ENCODE data around the gene LBX1. TPM values are rescaled to one million over a fixed set of nuclear protein-coding genes. Genes with fewer than 3 reads are reported as not detected.

LBX1 gene
- total RNA-seq, 1 experiment from 2014 or later: not detected

- H3K9me2 ChIP-seq (ENCODE audit: insufficient read depth): no peaks in the 10 kb centered on the region
- ATAC-seq (peak; percentile 96), DNase-seq (ENCODE audit: low read depth, low spot score) (peak; percentile 69)
- peaks cover 9 to 15% of the 10 kb centered on the region in 2 experiments for H3K4me1 ChIP-seq (ENCODE audit: control insufficient read depth in 1 of 2, insufficient read depth in 2 of 2, low read length in 2 of 2)
- TF ChIP-seq EGR1 (IDR thresholded peaks at IDR 0.05; ENCODE audit: low read depth): no peak
- peak; percentile 90 for TF ChIP-seq YY1 (IDR thresholded peaks at IDR 0.05; ENCODE audit: extremely low read depth, insufficient replicate concordance, low read depth, low read length)
- TF ChIP-seq, protein P1, sequence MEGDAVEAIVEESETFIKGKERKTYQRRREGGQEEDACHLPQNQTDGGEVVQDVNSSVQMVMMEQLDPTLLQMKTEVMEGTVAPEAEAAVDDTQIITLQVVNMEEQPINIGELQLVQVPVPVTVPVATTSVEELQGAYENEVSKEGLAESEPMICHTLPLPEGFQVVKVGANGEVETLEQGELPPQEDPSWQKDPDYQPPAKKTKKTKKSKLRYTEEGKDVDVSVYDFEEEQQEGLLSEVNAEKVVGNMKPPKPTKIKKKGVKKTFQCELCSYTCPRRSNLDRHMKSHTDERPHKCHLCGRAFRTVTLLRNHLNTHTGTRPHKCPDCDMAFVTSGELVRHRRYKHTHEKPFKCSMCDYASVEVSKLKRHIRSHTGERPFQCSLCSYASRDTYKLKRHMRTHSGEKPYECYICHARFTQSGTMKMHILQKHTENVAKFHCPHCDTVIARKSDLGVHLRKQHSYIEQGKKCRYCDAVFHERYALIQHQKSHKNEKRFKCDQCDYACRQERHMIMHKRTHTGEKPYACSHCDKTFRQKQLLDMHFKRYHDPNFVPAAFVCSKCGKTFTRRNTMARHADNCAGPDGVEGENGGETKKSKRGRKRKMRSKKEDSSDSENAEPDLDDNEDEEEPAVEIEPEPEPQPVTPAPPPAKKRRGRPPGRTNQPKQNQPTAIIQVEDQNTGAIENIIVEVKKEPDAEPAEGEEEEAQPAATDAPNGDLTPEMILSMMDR (IDR thresholded peaks at IDR 0.05 in 2 of 3, conservative IDR thresholded peaks at IDR 0.05 in 1 of 3; ENCODE audit: borderline replicate concordance in 1 of 3, insufficient read depth in 1 of 3, low read depth in 2 of 3, low read length in 2 of 3): peak; percentile 79 to 98 (median 96)
- no peak for TF ChIP-seq JUND (IDR thresholded peaks at IDR 0.05)
- no peak for TF ChIP-seq POLR2A (IDR thresholded peaks at IDR 0.05; ENCODE audit: borderline replicate concordance, extremely low read depth, insufficient read depth, insufficient read length)
- TF ChIP-seq RAD21 (IDR thresholded peaks at IDR 0.05; ENCODE audit: low read depth): peak; percentile 68
- no peak for TF ChIP-seq EZH2phosphoT487 (IDR thresholded peaks at IDR 0.05; ENCODE audit: borderline replicate concordance)
- intact Hi-C loops (cut with micrococcal nuclease): loop anchor here (1.0 kb wide), 2 partner anchors 170 to 298 kb away; no protein-coding TSS in a partner anchor
- H3K27me3 ChIP-seq (ENCODE audit: insufficient read depth, low read length): no peaks in the 10 kb centered on the region
- H3K36me3 ChIP-seq (ENCODE audit: control insufficient read depth in 1 of 2, insufficient read depth in 2 of 2, low read length in 2 of 2): no peaks in the 10 kb centered on the region
- no peak overlapping the region for H3K4me3 ChIP-seq (replicated peaks in 1 of 2; ENCODE audit: low read depth in 1 of 2, low read length in 2 of 2)
- H2AFZ ChIP-seq (ENCODE audit: low read depth, low read length, poor library complexity, severe bottlenecking): peak overlapping the region; percentile 75
- BruUV-seq (replicated peaks): no TSS peak
- no peak overlapping the region; the same call in 1 of the 2 replicates for H3K27ac ChIP-seq (ENCODE audit: low read depth, low read length)
- H4K20me1 ChIP-seq (ENCODE audit: insufficient read depth): no peaks in the 10 kb centered on the region
- H3K79me2 ChIP-seq (ENCODE audit: insufficient read depth, low read length): no peaks in the 10 kb centered on the region
- H3K4me2 ChIP-seq (ENCODE audit: low read length): peak overlapping the region; percentile 25
- no peaks in the 10 kb centered on the region for H3K9me3 ChIP-seq (ENCODE audit: control insufficient read depth in 1 of 2, insufficient read depth in 1 of 2, low read depth in 1 of 2, low read length in 2 of 2)
- CTCF ChIA-PET: interaction anchor here (0.8 to 4.2 kb wide), 17 partner anchors 8 to 299 kb away, joined by 3 to 18 read pairs (median 7); no protein-coding TSS in a partner anchor
- POLR2A ChIA-PET: no interaction called here
- RAD21 ChIA-PET (ENCODE audit: low non-redundant PET in 1 of 2, low total read pairs in 2 of 2, uncharacterized antibody in 2 of 2, unreplicated experiment in 2 of 2): interaction anchor here in 1 of 2 experiments (1.0 kb wide), 1 partner anchor 169 kb away, joined by 3 read pairs; no protein-coding TSS in a partner anchor
- no peak overlapping the region for H3K9ac ChIP-seq (ENCODE audit: low read length)
Measured at GRCh38 chr10:101272229-101272868, 43.1 kb upstream of the LBX1 start.
